Hepatic stellate cell (primary cell): Measurements from ENCODE around the gene ELOVL6.
"Not testable (repeated sequence)": the region's sequence is repeated elsewhere in the genome, so short reads cannot be mapped to it uniquely, and the experiment has no call there.

Experiments
- DNase-seq: peaks from one replicate; pipeline ENCODE4 v3.0.0; 2011; ENCODE audit warnings: low spot score

ELOVL6 gene

DNA sequence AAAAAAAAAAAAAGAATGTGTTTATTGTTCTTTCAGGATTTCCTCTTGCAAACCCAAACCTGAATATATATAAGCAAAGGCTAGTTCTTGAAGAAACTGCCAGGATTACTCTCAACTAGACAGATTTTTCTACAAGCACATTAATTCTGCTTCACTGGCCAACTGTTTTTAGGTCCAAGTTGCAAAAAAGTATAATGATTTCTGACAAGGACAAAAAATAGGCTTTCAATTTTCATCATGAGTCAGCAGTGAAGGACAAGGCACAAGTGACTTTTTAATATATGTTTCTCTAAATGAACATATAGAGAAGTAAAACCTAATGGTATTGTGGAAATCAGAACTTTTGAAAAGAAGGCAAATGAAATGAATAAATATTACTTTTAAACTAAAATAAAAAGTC lies 73.7 kb downstream of the ELOVL6 start:
- no peak for DNase-seq

- DNase-seq, result no peak
Measured at GRCh38 chr4:110122201-110122600, 76.2 kb downstream of the ELOVL6 start.

DNA sequence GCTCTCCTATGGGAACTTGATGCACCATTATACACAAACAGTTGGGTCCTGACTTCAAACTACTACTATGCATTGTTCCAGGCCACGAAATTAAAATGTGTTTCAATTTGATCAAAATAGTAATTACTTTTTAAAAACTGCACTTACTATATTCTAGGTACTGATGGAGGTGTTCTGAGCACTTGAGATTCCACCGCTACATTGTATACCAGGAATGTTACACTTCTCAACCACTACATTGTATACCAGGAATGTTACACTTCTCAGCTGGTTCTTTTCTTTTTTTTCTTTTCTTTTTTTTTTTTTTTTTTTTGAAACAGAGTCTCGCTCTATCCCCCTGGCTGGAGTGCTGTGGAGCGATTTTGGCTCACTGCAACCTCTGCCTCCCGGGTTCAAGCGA lies 77.9 kb downstream of the ELOVL6 start:
- no peak for DNase-seq

DNA sequence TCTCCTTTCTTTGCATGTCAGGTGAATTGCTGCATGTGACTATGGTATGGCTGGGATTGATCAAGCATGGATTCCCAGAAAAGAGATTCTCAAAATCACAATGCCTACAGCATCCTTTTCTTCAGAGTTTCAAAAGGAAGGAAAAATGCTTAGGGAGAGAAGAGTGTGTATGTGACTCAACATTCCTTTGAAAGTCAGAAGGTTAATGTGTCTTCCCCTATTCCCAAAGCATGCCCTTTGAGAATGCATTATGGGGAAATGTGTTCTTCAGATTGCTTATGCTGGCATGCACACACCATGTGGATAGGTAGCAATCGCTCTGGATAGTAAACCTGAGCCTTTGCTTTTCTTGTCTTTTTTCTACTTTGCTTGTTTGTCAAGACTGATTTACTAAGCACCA lies 78.5 kb downstream of the ELOVL6 start:
- peak; percentile 16 for DNase-seq

DNA sequence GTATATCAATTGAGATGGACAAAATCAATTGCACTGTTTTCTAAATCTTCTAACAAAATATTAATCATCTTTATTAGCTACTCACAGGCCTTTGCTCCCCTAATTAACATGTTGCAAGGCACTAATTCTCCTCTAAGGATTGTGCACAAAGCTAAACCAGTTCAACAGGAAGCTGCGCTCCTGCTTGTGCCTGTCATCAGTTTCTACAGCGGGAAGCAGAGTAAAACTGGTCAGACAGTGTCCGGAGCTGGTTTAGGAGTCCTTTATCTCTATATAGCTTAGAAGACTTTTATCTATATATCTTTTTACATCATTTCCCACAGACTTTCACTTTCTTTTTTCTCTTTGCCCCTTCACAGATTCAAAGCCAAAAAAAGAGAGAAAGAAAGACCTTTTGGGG lies 79.1 kb downstream of the ELOVL6 start:
- no peak for DNase-seq

DNA sequence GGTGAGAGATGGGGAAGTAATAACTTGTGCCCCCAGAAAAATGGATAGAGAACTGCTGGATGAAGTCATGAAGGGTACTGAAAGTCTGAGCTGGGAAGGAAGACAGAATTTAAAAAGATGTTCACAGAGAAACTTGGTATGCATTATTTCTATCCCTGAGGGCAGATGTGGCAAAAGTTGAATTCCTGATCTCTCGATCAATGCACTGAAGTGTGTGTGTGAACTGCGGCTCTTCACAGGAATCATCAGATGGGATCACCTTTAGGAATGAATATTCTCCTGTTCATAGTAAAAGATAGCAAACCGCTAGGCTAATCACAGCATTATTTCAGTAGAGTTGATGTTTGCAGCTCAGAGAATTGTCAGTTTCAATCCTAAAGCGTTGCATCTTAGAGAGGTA lies 86.4 kb downstream of the ELOVL6 start:
- no peak for DNase-seq

GRCh38 chr4:110109455-110109854 lies 89.0 kb downstream of the ELOVL6 start:
- no peak for DNase-seq

GRCh38 chr4:110108960-110109359 lies 89.5 kb downstream of the ELOVL6 start:
- DNase-seq, result no peak

DNA sequence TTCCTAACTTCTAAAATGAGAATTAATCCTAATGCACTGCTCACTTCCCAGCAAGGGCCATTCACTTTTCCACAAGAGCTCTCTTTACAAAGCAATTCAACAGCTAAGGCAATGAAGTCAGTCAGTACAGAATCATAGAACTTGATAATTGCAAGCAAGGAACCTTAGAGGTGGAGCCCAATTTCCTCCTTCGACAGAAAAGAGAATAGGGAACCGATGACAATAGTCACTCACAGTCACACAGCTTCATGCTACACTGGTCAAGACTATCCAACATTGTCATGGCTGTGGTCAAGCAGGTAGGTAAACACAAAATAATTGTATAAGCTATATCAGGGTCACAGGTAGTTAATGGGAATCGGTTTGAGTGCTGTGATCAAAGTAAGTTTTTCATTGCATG lies 90.0 kb downstream of the ELOVL6 start:
- no peak for DNase-seq

- DNase-seq, result no peak
Measured at GRCh38 chr4:110107866-110108265, 90.5 kb downstream of the ELOVL6 start.

DNA sequence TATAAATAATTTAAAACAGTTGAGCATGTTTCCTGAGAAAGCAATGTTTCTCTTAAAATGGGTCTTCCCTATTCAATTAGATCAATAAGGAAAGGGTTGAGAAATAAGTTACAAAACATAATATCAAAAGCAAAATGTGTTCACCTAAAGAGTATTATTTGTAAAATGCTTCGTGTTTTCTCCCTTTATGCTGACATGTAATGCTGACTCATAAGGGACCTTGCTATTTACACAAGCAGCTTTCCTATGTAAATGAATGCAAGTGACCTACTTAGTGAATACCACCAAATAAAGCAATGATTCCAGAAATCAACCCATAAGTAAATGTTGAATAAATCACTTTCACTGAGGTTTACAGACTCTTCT lies 91.5 kb downstream of the ELOVL6 start:
- DNase-seq, result peak; percentile 16

GRCh38 chr4:110104661-110105060 lies 93.8 kb downstream of the ELOVL6 start:
- DNase-seq, result no peak

- no peak for DNase-seq
Measured at GRCh38 chr4:110099638-110100037, 98.8 kb downstream of the ELOVL6 start.

DNA sequence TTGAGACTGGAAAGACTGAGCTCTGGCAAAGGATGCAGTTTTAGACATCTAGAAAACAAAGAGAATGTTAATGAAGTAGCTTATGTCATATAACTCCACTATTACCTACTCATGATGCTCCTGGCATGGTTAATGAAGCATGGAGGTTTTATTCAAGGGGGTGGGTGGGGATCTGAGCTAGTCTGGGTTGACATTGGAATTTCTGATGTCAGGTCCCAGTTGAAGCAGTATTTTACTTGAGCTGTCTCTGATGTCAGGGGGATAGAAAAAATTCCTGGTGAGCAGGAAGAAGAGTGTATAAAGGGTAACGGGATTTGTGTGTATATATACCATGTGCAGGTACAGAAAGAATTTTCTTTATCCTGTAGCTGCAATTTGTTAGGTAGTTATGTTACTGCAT lies 102.0 kb downstream of the ELOVL6 start:
- DNase-seq, result no peak

GRCh38 chr4:110092646-110093045 lies 105.8 kb downstream of the ELOVL6 start:
- no peak for DNase-seq

- peak; percentile 33 for DNase-seq
Measured at GRCh38 chr4:110091434-110092140, 106.8 kb downstream of the ELOVL6 start.

DNA sequence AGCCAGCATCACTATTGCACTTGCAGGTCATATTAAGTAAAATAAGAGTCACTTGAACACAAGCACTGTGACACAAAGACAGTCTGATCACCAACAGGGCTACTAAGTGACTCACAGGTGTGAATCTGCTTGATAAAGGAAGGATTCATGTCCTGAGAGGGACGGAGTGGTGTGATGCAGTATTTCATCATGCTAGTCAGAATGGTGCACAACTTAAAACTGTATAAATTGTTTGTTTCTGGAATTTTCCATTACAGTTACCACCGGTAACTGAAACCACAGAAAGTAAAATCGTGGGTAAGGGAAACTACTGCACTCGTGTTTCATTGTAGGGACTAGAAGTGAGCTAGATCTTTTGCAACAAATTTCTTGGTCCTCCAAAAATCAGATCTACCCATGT lies 109.7 kb downstream of the ELOVL6 start:
- no peak for DNase-seq

DNA sequence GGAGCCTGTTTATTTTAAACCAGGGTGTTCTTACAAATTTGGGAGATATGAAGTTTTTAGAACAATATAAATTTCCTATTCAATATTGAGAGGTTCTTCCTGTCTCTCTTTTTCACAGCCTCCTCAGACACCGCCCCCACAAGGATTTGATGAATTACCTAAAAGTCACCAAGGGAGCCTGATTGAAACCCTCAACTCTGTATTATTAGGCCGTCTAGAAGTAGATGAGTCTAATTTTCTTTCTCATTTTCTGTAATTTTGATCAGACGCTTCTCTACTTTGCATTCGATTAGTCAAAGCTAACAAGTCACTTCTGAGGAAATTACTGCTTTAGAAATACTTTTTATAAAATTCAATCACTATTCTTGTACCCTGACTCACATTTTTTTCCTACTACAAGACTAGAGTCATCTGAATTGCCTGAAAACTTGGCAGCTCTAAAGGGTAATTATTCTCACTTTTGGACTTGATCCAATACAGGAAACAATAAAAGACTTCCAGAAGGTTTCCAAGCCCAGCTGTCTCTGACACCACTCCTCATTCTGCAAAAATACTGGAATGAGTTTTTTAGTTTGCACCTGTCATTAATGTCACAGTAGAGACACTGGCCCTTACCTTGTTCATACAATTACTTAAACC lies 111.2 kb downstream of the ELOVL6 start:
- DNase-seq, result no peak

- DNase-seq, result no peak
Measured at GRCh38 chr4:110085131-110085530, 113.3 kb downstream of the ELOVL6 start.

- no peak for DNase-seq
Measured at GRCh38 chr4:110084154-110084553, 114.3 kb downstream of the ELOVL6 start.

DNA sequence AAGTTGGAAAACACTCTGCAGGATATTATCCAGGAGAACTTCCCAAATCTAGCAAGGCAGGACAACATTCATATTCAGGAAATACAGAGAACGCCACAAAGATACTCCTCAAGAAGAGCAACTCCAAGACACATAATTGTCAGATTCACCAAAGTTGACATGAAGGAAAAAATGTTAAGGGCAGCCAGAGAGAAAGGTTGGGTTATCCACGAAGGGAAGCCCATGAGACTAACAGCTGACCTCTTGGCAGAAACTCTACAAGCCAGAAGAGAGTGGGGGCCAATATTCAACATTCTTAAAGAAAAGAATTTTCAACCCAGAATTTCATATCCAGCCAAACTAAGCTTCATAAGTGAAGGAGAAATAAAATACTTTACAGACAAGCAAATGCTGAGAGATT lies 120.3 kb downstream of the ELOVL6 start:
- not testable (repeated sequence) for DNase-seq

GRCh38 chr4:110076828-110077227 lies 121.6 kb downstream of the ELOVL6 start:
- not testable (repeated sequence) for DNase-seq

DNA sequence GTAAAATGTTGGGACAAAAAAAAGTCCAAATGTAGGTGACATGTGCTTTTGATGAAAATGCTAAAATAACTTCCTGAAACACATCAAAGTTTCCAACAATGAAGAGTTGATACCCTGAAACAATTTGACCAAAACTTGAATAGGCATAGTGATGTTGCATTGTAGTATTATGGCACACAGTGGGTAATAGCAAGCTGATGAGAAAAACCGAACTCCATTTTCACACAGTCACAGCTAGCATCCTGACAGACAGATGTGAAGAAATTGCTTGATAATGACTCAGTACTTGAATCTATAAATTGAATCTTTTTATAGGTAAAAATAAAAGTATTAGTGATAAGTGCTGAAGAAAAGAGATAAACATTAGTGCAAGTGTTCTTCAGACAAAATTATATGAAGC lies 122.5 kb downstream of the ELOVL6 start:
- no peak for DNase-seq

- no peak for DNase-seq
Measured at GRCh38 chr4:110075083-110075738, 123.2 kb downstream of the ELOVL6 start.
